Heart left ventricle (tissue), 16 donors: ENCODE measurements around the gene DUSP11. TPM values are rescaled to one million over a fixed set of nuclear protein-coding genes. Genes with fewer than 3 reads are reported as not detected.
"Not testable (repeated sequence)": the region's sequence is repeated elsewhere in the genome, so short reads cannot be mapped to it uniquely, and the experiment has no call there.

Source experiments
- ATAC-seq, 4 donors: fragments of 200-7000 bp; cut with Tn5 transposase; one replicate each; pipeline ENCODE4 v1.9.1; 2020 to 2022; ENCODE audit warnings: moderate library complexity in 4 of 4, mild to moderate bottlenecking in 3 of 4, moderate number of reproducible peaks in 1 of 4
- DNase-seq, 5 donors: peaks; one replicate each; pipeline ENCODE4 v3.0.0-alpha.2; 2020
- H3K27ac ChIP-seq, 12 donors: fragments of 200-600 bp; sonication (generic) in 4 of 12; one replicate each; pipeline versions ENCODE4 v1.5.0 to v1.8.0; 2016 to 2022; ENCODE audit warnings: mild to moderate bottlenecking in 2 of 12
- H3K27me3 ChIP-seq, 9 donors: fragments of 200-600 bp; sonication (generic) in 2 of 9; one replicate each; pipeline versions ENCODE4 v1.5.1 to v1.8.0; 2016 to 2022; ENCODE audit warnings: mild to moderate bottlenecking in 3 of 9
- H3K36me3 ChIP-seq, 9 donors: fragments of 200-600 bp; sonication (generic) in 2 of 9; one replicate each; pipeline versions ENCODE4 v1.5.0 to v1.8.0; 2018 to 2022; ENCODE audit warnings: mild to moderate bottlenecking in 2 of 9
- H3K4me1 ChIP-seq, 12 donors: fragments of 200-600 bp; sonication (generic) in 4 of 12; one replicate each; pipeline versions ENCODE4 v1.5.0 to v1.8.0; 2016 to 2022; ENCODE audit warnings: mild to moderate bottlenecking in 3 of 12
- H3K4me3 ChIP-seq, 12 donors: fragments of 200-600 bp; sonication (generic) in 4 of 12; one replicate each; pipeline versions ENCODE4 v1.5.0 to v1.8.0; 2017 to 2022; ENCODE audit warnings: mild to moderate bottlenecking in 9 of 12, moderate library complexity in 4 of 12
- H3K9me3 ChIP-seq, 12 donors: fragments of 200-600 bp; sonication (generic) in 4 of 12; one replicate each; pipeline versions ENCODE4 v1.5.0 to v1.8.0; 2016 to 2022; ENCODE audit warnings: mild to moderate bottlenecking in 1 of 12
- POLR2A ChIP-seq, 2 donors: fragments of 450-650 bp; IDR thresholded peaks; one replicate each; pipeline ENCODE4 v1.6.1; 2017; ENCODE audit warnings: antibody characterized with exemption in 2 of 2, mild to moderate bottlenecking in 2 of 2, moderate library complexity in 2 of 2
- WGBS, 4 donors: extraction: QIAGEN DNeasy Blood & Tissue Kit in 2 of 4; methylation state at CpG; one replicate each; pipeline versions ENCODE4 v1.1.5 to v1.1.7; 2013 to 2018; 5-methylcytosine and 5-hydroxymethylcytosine counted together
- intact Hi-C, 10 donors: fragments of 100-400 bp; cut with DNase I; formaldehyde crosslinking; loops; one replicate each; pipeline versions ENCODE4 v1.11.1 to v1.14.2; 2022
- polyA plus RNA-seq, 2 donors: library from polyadenylated mRNA; stranded (reverse); fragments of 200-250 nt; gene quantifications; one replicate each; pipeline ENCODE4 v1.2.3, GENCODE V29; 2013
- total RNA-seq, 9 donors: library from RNA; depleted of rRNA in 2 of 9; stranded (reverse); fragments of >200 nt in 2 of 9; fragmentation: NEBNext Ultra II Directional in 3 of 9; extraction: Animal tissue kit (Norgen Biotek cat#: 25700) in 3 of 9; gene quantifications; one replicate each; pipeline versions ENCODE4 v1.1.0 to v1.2.4, GENCODE V29; 2016 to 2023
- TF ChIP-seq, protein P1 (sequence below), 12 donors: fragments of 200-600 bp; sonication (generic) in 4 of 12; IDR thresholded peaks; one replicate each; pipeline versions ENCODE4 v1.5.0 to v1.8.0; 2018 to 2022; ENCODE audit warnings: antibody characterized with exemption in 12 of 12, mild to moderate bottlenecking in 5 of 12
- donor health status: ischemic (EF 13 %, LVEDD 7.1; RV severe dilation, severe dysfunction).
- donor health status: healthy with polysubstance abuse.
- donor health status: DM: no; HTN: yes; CAD: no.
- donor health status: DM: no; HTN: no; CAD: no.
- donor health status: ischemic (EF 25% LVEDD 6.9; RV normal size, moderate dysfunction).
- donor health status: ischemic (EF 25% LVEDD 5.7; RV mildly dilated, moderate dysfunction).
- donor health status: healthy.
- donor health status: DM: yes; HTN: yes; CAD: no.
- donor health status: ischemic (EF 35%, LVEDD 5.7; RV mildly dilated, moderate dysfunction).
- donor health status: nonischemic (EF 11% LVEDD 7.7; RV severe dilation, severe dysfunction).
- donor health status: DM: yes; HTN: yes; CAD: no.
- donor health status: PGD.
- donor health status: ischemic (EF 29% LVEDD 5.4; RV normal size, mild dysfunction).
- donor health status: nonischemic (EF 23%, LVEDD 6.1; RV moderate dilation, normal function).

DUSP11 gene
- total and polyA plus RNA-seq, 11 donors, result 6.7 to 13.8 (median 10.8) TPM

DNA sequence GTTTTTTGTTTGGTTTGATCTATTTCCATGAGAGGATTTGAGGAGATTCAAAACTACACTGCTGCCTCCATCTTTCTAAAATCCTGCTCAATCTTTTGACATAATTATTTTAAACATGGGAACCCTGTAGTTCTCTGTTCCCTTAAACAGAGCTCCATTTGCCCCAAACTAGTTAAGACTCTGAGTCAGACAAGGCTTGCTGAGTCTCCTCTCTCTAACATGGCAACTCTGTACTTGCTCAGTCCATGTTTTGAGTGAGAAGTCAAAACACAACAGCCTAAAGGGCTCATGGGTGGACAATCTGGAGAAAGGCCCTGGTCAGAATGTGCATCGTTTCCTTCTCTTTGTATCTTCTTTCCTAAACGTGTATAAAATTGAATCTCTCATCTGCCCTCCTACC, 41.8 kb upstream of the DUSP11 start:
- Histone ChIP-seq H3K36me3 (no peaks in the 10 kb centered on the region), H3K4me3 (no peak overlapping the region), H3K27me3 (no peaks in the 10 kb centered on the region), H3K27ac (no peak overlapping the region), H3K9me3 (no peaks in the 10 kb centered on the region), H3K4me1 (no peaks in the 10 kb centered on the region)
- intact Hi-C loops, result loop anchor here in 4 of 10 donors (10.0 kb wide), 7 partner anchors 163 to 763 kb away; partner anchors contain the start of genes TET3 (in 4 of the 4) and BOLA3 (in 2 of the 4)
- no peak for TF ChIP-seq POLR2A (IDR thresholded peaks at IDR 0.05)
- ATAC-seq (no peak), DNase-seq (no peak)
- 56 to 73% (median 65%) methylated on average over 2 of the region's 2 CpGs for WGBS, 4 donors

DNA sequence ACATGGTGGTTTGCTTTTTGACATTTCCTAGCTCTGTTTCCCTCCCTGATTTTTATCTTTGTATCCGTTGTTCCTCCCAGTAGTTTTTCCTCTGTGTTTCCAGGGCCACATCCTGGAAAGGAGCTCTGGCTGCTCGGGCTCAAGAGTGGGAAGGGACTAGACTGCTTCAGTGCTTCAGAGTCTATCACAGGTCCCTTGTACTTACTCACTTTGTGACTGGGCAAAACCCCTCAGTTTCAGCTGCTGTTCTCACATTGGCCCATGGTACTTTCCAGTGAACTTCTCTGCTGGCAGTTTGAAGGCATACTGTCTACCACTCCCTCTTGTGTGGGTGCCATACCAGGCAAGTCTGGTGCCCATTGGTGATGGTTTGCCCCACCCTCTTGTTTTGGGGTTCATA, 41.3 kb upstream of the DUSP11 start:
- Histone ChIP-seq H3K9me3 (no peaks in the 10 kb centered on the region), H3K27ac (no peak overlapping the region), H3K4me1 (no peaks in the 10 kb centered on the region), H3K4me3 (no peak overlapping the region), H3K27me3 (no peaks in the 10 kb centered on the region), H3K36me3 (no peaks in the 10 kb centered on the region)
- WGBS, 4 donors, result 18 to 30% (median 26%) methylated on average over 2 of the region's 2 CpGs
- intact Hi-C loops, result loop anchor here in 4 of 10 donors (10.0 kb wide), 7 partner anchors 164 to 764 kb away; partner anchors contain the start of genes TET3 (in 4 of the 4) and BOLA3 (in 2 of the 4)
- no peak for TF ChIP-seq POLR2A (IDR thresholded peaks at IDR 0.05)
- TF ChIP-seq, protein P1, sequence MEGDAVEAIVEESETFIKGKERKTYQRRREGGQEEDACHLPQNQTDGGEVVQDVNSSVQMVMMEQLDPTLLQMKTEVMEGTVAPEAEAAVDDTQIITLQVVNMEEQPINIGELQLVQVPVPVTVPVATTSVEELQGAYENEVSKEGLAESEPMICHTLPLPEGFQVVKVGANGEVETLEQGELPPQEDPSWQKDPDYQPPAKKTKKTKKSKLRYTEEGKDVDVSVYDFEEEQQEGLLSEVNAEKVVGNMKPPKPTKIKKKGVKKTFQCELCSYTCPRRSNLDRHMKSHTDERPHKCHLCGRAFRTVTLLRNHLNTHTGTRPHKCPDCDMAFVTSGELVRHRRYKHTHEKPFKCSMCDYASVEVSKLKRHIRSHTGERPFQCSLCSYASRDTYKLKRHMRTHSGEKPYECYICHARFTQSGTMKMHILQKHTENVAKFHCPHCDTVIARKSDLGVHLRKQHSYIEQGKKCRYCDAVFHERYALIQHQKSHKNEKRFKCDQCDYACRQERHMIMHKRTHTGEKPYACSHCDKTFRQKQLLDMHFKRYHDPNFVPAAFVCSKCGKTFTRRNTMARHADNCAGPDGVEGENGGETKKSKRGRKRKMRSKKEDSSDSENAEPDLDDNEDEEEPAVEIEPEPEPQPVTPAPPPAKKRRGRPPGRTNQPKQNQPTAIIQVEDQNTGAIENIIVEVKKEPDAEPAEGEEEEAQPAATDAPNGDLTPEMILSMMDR (IDR thresholded peaks at IDR 0.05), result no peak
- ATAC-seq (no peak), DNase-seq (no peak)

DNA sequence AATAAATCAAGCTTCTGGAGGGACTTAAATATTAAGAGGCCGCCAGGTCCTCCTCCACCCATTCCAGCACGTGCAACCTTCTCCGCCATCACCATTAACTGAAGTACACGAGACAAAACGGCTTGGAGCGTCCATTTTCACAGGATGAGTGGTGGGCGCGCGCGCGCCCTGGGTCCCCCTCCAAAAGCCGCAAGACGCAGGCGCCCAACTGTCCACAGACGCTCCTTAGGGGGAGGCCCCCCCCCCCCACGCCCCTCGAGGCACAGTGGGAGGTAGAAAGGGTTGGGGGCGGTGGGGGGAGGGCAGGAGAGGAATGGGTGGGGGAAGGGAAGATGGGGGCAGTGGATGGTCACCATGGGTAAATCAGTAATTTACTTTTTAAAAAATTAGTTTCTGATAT, 38.4 kb upstream of the DUSP11 start:
- Histone ChIP-seq H3K27ac (no peak overlapping the region), H3K27me3 (peaks cover 0 to 4% (median 0%) of the 10 kb centered on the region in 9 donors), H3K36me3 (no peaks in the 10 kb centered on the region), H3K4me1 (no peaks in the 10 kb centered on the region), H3K9me3 (no peaks in the 10 kb centered on the region), H3K4me3 (no peak overlapping the region)
- DNase-seq (no peak), ATAC-seq (no peak)
- no peak for TF ChIP-seq POLR2A (IDR thresholded peaks at IDR 0.05)
- TF ChIP-seq, protein P1 (IDR thresholded peaks at IDR 0.05), result no peak
- intact Hi-C loops, result no loop called here
- WGBS, 4 donors, result 79 to 84% (median 83%) methylated on average over 17 to 18 of the region's 18 CpGs

DNA sequence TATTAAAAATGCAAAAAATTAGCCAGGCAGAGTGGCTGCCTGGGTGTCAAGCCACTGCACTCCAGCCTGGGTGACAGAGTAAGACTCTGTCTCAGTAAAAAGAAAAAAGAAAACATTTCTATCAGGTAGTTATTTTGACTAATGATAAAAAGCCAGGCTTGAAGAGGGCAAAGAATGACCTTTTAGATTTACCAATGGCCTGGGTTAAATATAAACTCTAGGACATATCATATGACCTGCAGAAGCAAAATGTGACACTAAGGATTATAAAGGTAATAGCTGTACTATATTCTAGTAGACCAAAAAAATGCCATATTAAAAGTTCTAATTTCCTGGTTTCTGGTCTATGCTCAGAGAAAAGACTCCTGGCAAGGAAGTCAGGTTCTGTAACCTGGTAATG, 32.7 kb upstream of the DUSP11 start:
- ATAC-seq, result no peak
- no peak for DNase-seq
- Histone ChIP-seq H3K27me3 (peaks cover 0 to 4% (median 0%) of the 10 kb centered on the region in 9 donors), H3K9me3 (no peaks in the 10 kb centered on the region), H3K36me3 (no peaks in the 10 kb centered on the region), H3K27ac (no peak overlapping the region), H3K4me3 (no peak overlapping the region), H3K4me1 (no peaks in the 10 kb centered on the region)
- TF ChIP-seq, protein P1 (IDR thresholded peaks at IDR 0.05), result no peak
- no peak for TF ChIP-seq POLR2A (IDR thresholded peaks at IDR 0.05)
- intact Hi-C loops, result no loop called here

DNA sequence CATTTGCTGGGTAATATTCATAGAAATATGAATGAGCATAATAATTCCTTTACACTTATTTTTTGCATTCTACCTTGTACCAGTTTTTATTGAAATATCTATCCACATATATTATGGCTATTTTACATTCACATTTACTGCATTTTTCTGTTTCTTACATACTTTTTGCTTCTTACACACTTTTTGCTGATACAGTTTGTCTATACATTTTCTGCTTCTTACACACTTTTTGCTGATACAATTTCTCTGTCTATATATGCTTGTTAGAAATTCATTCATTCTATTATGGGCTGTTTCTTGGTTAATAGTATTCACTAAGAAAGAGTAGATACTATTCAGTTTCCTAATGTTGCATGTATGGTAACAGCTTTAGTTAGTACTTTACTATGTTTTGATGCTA, 32.0 kb upstream of the DUSP11 start:
- no peak overlapping the region for H3K27ac ChIP-seq
- peaks cover 0 to 4% (median 0%) of the 10 kb centered on the region in 9 donors for H3K27me3 ChIP-seq
- H3K36me3 ChIP-seq, result no peaks in the 10 kb centered on the region
- TF ChIP-seq, protein P1 (IDR thresholded peaks at IDR 0.05), result no peak
- TF ChIP-seq POLR2A (IDR thresholded peaks at IDR 0.05), result no peak
- DNase-seq (no peak), ATAC-seq (no peak)
- intact Hi-C loops, result no loop called here
- no peaks in the 10 kb centered on the region for H3K9me3 ChIP-seq
- H3K4me1 ChIP-seq, result no peaks in the 10 kb centered on the region
- no peak overlapping the region for H3K4me3 ChIP-seq

DNA sequence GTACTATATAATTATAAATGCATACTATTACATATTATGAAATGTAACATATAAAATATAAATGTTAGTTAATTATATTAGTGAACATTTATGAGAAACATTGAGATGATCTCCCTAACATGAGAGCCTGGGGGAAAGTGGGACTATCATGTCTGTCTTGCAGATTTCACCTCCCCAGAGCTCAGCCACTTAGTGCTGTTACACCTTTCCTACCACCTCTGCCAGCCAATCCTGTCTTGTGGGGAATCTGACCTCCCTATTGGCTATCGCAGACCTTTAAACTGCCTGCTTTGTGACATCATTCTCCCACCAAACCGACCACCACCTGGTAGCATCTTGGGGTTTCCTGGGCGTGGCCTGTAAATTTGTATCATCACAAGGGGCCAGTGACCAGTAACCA, 4.0 kb upstream of the DUSP11 start, which contains the start of gene C2orf78:
Gene C2orf78, plus strand, starts transcription at position 301 of the 400 bp plus-strand sequence. CDS start 127 bp downstream, outside the sequence.
- H3K4me3 ChIP-seq, H3K36me3 ChIP-seq, intact Hi-C loops, DNase-seq, ATAC-seq, H3K27me3 ChIP-seq, H3K27ac ChIP-seq, H3K9me3 ChIP-seq, H3K4me1 ChIP-seq: not testable (repeated sequence)
- 46 to 58% methylated on average over 2 to 3 of the region's 3 CpGs; no CpG with 5 or more reads in 2 of the 4 donors for WGBS, 4 donors

DNA sequence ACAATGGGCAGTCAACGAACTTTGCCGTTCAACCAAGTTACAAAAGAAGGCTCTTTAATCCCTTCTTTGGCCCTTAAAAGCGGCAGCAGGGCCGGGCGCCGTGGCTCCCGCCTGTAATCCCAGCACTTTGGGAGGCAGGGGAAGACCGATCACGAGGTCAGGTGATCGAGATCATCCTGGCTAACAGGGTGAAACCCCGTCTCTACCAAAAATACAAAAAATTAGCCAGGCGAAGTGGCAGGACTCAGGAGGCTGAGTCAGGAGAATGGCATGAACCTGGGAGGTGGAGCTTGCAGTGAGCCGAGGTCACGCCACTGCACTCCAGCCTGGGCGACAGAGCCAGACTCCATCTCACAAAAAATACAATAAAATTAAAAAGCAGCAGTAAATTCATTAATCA, 3.5 kb upstream of the DUSP11 start:
- DNase-seq, intact Hi-C loops: not testable (repeated sequence)

More for the DNA sequence above, 3.5 kb upstream of the DUSP11 start:
- H3K4me1 ChIP-seq, result peaks cover 0 to 13% (median 7%) of the 10 kb centered on the region in 12 donors
- 80 to 88% (median 85%) methylated on average over 15 of the region's 15 CpGs for WGBS, 4 donors
- H3K4me3 ChIP-seq, H3K27ac ChIP-seq, ATAC-seq, H3K9me3 ChIP-seq, H3K27me3 ChIP-seq, H3K36me3 ChIP-seq: not testable (repeated sequence)
